Osteoblast (primary cell): ENCODE measurements around the gene CCDC177. TPM values are rescaled to one million over a fixed set of nuclear protein-coding genes. Genes with fewer than 3 reads are reported as not detected.

Source experiments
- DNase-seq: peaks from one replicate; pipeline ENCODE4 v3.0.0; 2011; ENCODE audit warnings: low spot score, mixed read lengths; ENCODE audit not compliant: insufficient read length; ENCODE audit errors: missing footprints
- H2AFZ ChIP-seq: 2 replicates; pipeline ENCODE4 v1.6.0; 2011; ENCODE audit warnings: mild to moderate bottlenecking, low read length
- H3K27ac ChIP-seq: 2 replicates; pipeline ENCODE4 v1.5.1; 2011; ENCODE audit warnings: mild to moderate bottlenecking, low read depth, low read length, moderate library complexity
- H3K27me3 ChIP-seq: 2 replicates; pipeline ENCODE4 v1.6.0; 2012; ENCODE audit warnings: mild to moderate bottlenecking, control low read depth, inconsistent platforms, low read length, moderate library complexity; ENCODE audit not compliant: insufficient read depth
- H3K36me3 ChIP-seq: 2 replicates; pipeline ENCODE4 v1.5.1; 2011; ENCODE audit warnings: mild to moderate bottlenecking, low read length, control low read depth, moderate library complexity; ENCODE audit not compliant: insufficient read depth
- H3K4me1 ChIP-seq: 2 replicates; pipeline ENCODE4 v1.5.1; 2011; ENCODE audit warnings: mild to moderate bottlenecking, low read length, control low read depth, moderate library complexity; ENCODE audit not compliant: insufficient read depth
- H3K4me2 ChIP-seq: 2 replicates; pipeline ENCODE4 v1.6.0; 2011; ENCODE audit warnings: mild to moderate bottlenecking, low read length; ENCODE audit not compliant: insufficient read depth
- H3K4me3 ChIP-seq: fragments of 200-600 bp; sonication (generic); 3 replicates; pipeline ENCODE4 v1.5.1; 2012; ENCODE audit warnings: mild to moderate bottlenecking, low read length, inconsistent platforms; ENCODE audit not compliant: insufficient read depth
- H3K79me2 ChIP-seq: 2 replicates; pipeline ENCODE4 v1.6.0; 2012; ENCODE audit warnings: mild to moderate bottlenecking, low read length, control low read depth, inconsistent platforms; ENCODE audit not compliant: insufficient read depth
- H3K9me3 ChIP-seq: 2 replicates; pipeline ENCODE4 v1.5.1; 2011; ENCODE audit warnings: low read depth, low read length, control low read depth
- H4K20me1 ChIP-seq: 2 replicates; pipeline ENCODE4 v1.6.0; 2012; ENCODE audit warnings: mild to moderate bottlenecking, low read length, control low read depth; ENCODE audit not compliant: insufficient read depth
- total RNA-seq: library from RNA; depleted of rRNA; stranded (reverse); fragments of >200 nt; gene quantifications from 2 replicates; pipeline ENCODE4 v1.2.3, GENCODE V29; 2012
- TF ChIP-seq, protein P1 (sequence below): IDR thresholded peaks from 2 replicates; pipeline ENCODE4 v1.5.1; 2011; ENCODE audit warnings: mild to moderate bottlenecking, low read depth, low read length, moderate library complexity; ENCODE audit errors: extremely low read depth

CCDC177 gene
- total RNA-seq, 1 donor: not detected

- Histone ChIP-seq H3K79me2 (no peaks in the 10 kb centered on the region), H3K4me1 (no peaks in the 10 kb centered on the region), H3K4me2 (no peak overlapping the region), H3K27me3 (peaks cover 28% of the 10 kb centered on the region), H3K9me3 (no peaks in the 10 kb centered on the region), H2AFZ (no peak overlapping the region), H3K4me3 (no peak overlapping the region), H4K20me1 (no peaks in the 10 kb centered on the region), H3K27ac (no peak overlapping the region), H3K36me3 (no peaks in the 10 kb centered on the region)
- DNase-seq: no peak
- TF ChIP-seq, protein P1, sequence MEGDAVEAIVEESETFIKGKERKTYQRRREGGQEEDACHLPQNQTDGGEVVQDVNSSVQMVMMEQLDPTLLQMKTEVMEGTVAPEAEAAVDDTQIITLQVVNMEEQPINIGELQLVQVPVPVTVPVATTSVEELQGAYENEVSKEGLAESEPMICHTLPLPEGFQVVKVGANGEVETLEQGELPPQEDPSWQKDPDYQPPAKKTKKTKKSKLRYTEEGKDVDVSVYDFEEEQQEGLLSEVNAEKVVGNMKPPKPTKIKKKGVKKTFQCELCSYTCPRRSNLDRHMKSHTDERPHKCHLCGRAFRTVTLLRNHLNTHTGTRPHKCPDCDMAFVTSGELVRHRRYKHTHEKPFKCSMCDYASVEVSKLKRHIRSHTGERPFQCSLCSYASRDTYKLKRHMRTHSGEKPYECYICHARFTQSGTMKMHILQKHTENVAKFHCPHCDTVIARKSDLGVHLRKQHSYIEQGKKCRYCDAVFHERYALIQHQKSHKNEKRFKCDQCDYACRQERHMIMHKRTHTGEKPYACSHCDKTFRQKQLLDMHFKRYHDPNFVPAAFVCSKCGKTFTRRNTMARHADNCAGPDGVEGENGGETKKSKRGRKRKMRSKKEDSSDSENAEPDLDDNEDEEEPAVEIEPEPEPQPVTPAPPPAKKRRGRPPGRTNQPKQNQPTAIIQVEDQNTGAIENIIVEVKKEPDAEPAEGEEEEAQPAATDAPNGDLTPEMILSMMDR: no peak
Observed at GRCh38 chr14:69554500-69554899, 20.2 kb downstream of the CCDC177 start.

GRCh38 chr14:69553252-69553651, 21.4 kb downstream of the CCDC177 start:
- no peak overlapping the region for H3K4me2 ChIP-seq
- no peaks in the 10 kb centered on the region for H3K9me3 ChIP-seq
- no peaks in the 10 kb centered on the region for H3K36me3 ChIP-seq
- no peaks in the 10 kb centered on the region for H3K4me1 ChIP-seq
- H2AFZ ChIP-seq: no peak overlapping the region
- H3K79me2 ChIP-seq: no peaks in the 10 kb centered on the region
- no peak overlapping the region for H3K27ac ChIP-seq
- H3K4me3 ChIP-seq: no peak overlapping the region
- peaks cover 36% of the 10 kb centered on the region for H3K27me3 ChIP-seq
- TF ChIP-seq, protein P1: no peak
- H4K20me1 ChIP-seq: no peaks in the 10 kb centered on the region
- DNase-seq: peak; percentile 88

DNA sequence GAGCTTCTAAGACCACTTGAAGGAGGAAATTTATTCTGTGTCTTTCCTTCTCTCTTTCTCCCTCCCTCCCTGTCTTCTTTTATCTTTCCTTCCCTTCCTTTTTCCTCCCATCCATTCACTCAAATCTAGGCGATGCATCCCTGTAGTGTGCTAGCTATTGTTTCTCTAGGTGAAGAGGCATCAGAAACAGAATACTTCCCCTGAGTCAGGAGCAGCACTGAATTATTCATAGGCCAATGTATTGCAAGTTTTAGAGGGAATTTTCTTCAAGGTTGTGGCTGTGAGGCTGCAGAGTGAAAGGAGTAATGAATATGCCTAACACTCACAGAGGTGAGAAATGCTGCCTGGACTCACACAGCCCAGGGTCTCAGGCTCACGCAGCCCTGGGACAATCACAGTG, 23.2 kb downstream of the CCDC177 start:
- no peak overlapping the region for H3K4me3 ChIP-seq

DNA sequence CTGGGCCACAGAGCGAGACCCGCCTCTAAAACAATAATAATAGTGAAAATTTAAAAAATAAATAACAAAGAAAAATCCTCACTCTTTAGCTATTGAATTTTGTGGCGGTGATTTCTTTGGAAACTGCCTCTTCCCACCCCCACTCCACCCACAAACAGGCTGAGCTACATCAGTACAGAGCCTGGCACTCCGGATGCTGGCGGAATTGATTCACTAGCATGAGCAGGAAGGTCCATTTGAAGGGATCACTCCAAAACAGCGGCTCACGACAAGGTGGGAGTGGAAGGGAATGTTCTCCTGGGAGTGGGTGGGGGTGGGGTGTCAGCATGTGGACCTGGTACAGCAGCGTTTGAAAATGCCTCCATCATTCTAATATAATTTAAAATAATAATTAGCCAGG, 26.1 kb downstream of the CCDC177 start:
- DNase-seq: no peak

More for the DNA sequence above, 23.2 kb downstream of the CCDC177 start:
- H3K4me1 ChIP-seq: no peaks in the 10 kb centered on the region
- no peaks in the 10 kb centered on the region for H3K9me3 ChIP-seq
- H3K27ac ChIP-seq: no peak overlapping the region
- TF ChIP-seq, protein P1: no peak
- no peaks in the 10 kb centered on the region for H4K20me1 ChIP-seq
- no peak overlapping the region for H3K4me2 ChIP-seq
- no peak for DNase-seq
- H3K79me2 ChIP-seq: no peaks in the 10 kb centered on the region
- no peak overlapping the region for H2AFZ ChIP-seq
- H3K27me3 ChIP-seq: peaks cover 35% of the 10 kb centered on the region
- no peaks in the 10 kb centered on the region for H3K36me3 ChIP-seq

More for the DNA sequence above, 26.1 kb downstream of the CCDC177 start:
- H3K4me1 ChIP-seq: peaks cover 4% of the 10 kb centered on the region
- H4K20me1 ChIP-seq: no peaks in the 10 kb centered on the region
- no peak overlapping the region for H3K4me2 ChIP-seq
- no peaks in the 10 kb centered on the region for H3K36me3 ChIP-seq
- H3K27ac ChIP-seq: no peak overlapping the region
- no peak overlapping the region for H3K4me3 ChIP-seq
- no peaks in the 10 kb centered on the region for H3K9me3 ChIP-seq
- no peaks in the 10 kb centered on the region for H3K79me2 ChIP-seq
- H3K27me3 ChIP-seq: peaks cover 28% of the 10 kb centered on the region
- no peak overlapping the region for H2AFZ ChIP-seq
- TF ChIP-seq, protein P1: no peak
